ENCODE results near the gene IL17RC. TPM values are rescaled to one million over a fixed set of nuclear protein-coding genes. Genes with fewer than 3 reads are reported as not detected.
"Not testable (repeated sequence)": the region's sequence is repeated elsewhere in the genome, so short reads cannot be mapped to it uniquely, and the experiment has no call there.

Gene IL17RC
- total and polyA plus RNA-seq, 2 of the 8 experiments (the other 6 are each of a cell fraction or from before 2014, with no cell fraction given): 11.8 to 13.0 TPM

GRCh38 chr3:9895715-9896114, 21.2 kb upstream of the IL17RC start:
- ChIA-PET CTCF (ENCODE audit: partially characterized antibody) (interaction anchor here (0.8 kb wide), 1 partner anchor 10 kb away, joined by 3 read pairs; no protein-coding TSS in a partner anchor), POLR2A (ENCODE audit: partially characterized antibody) (interaction anchor here (1.0 to 1.3 kb wide), 3 partner anchors 11 to 56 kb away, joined by 3 to 5 read pairs (median 3); no protein-coding TSS in a partner anchor)
- not testable (repeated sequence) for H3K4me2 ChIP-seq (ENCODE audit: insufficient read depth in 1 of 2, low read depth in 2 of 2, low read length in 2 of 2); H3K9me3 ChIP-seq (ENCODE audit: insufficient read depth in 2 of 2, low read depth in 1 of 2, low read length in 1 of 2); H2BK15ac ChIP-seq (ENCODE audit: low read length); H3K56ac ChIP-seq (replicated peaks; ENCODE audit: insufficient read length, low read depth, low read length); H3K23ac ChIP-seq (ENCODE audit: insufficient read length); H4K5ac ChIP-seq (ENCODE audit: insufficient read length, low read depth, low read length); H3K79me1 ChIP-seq (ENCODE audit: low read depth, low read length); H2BK120ac ChIP-seq (replicated peaks; ENCODE audit: low read depth, low read length); H3K14ac ChIP-seq (ENCODE audit: insufficient read length); H4K20me1 ChIP-seq (replicated peaks in 1 of 2; ENCODE audit: control insufficient read depth in 1 of 2, insufficient read depth in 2 of 2, low read length in 2 of 2); H3K4me1 ChIP-seq (replicated peaks in 1 of 4; ENCODE audit: control insufficient read depth in 3 of 4, insufficient read depth in 4 of 4, low read length in 3 of 4); H4K91ac ChIP-seq (replicated peaks; ENCODE audit: insufficient read length, low read length); H3K9ac ChIP-seq (replicated peaks in 1 of 4; ENCODE audit: extremely low read depth in 1 of 4, low read depth in 3 of 4, low read length in 3 of 4); FAIRE-seq; H2BK20ac ChIP-seq (ENCODE audit: low read length); H4K8ac ChIP-seq (ENCODE audit: extremely low read depth, insufficient read depth, low read length); DNase-seq (ENCODE audit: low read depth in 1 of 2, low spot score in 2 of 2); H2AK5ac ChIP-seq (ENCODE audit: low read depth, low read length); H2BK12ac ChIP-seq (ENCODE audit: low read depth, low read length); H3K4ac ChIP-seq (replicated peaks; ENCODE audit: insufficient read length, low read depth, low read length); H3K27ac ChIP-seq (ENCODE audit: low read depth, low read length); H2BK5ac ChIP-seq (ENCODE audit: low read depth, low read length); H3K27me3 ChIP-seq (replicated peaks in 1 of 4; ENCODE audit: control insufficient read depth in 3 of 4, extremely low read depth in 1 of 4, insufficient read depth in 3 of 4, low read length in 3 of 4); H2AFZ ChIP-seq (ENCODE audit: low read length); H3K18ac ChIP-seq (ENCODE audit: extremely low read depth, low read length); H3K23me2 ChIP-seq (ENCODE audit: low read depth, low read length); H3K4me3 ChIP-seq (ENCODE audit: extremely low read depth in 1 of 4, insufficient read depth in 2 of 4, low read depth in 3 of 4, low read length in 4 of 4)
- 100% methylated on average over 3 of the region's 3 CpGs; no CpG with 5 or more reads in 1 of the 2 experiments for WGBS, 2 experiments (ENCODE audit: extremely low coverage in 1 of 2, insufficient coverage in 1 of 2, insufficient read length in 1 of 2, insufficient replicate concordance in 2 of 2, low coverage in 1 of 2, low lambda C conversion rate in 2 of 2, missing lambda C conversion rate in 1 of 2)
- Histone ChIP-seq H3K79me2 (ENCODE audit: control insufficient read depth in 1 of 2, insufficient read depth in 2 of 2, low read length in 2 of 2) (peaks cover 0 to 16% of the 10 kb centered on the region in 2 experiments; a peak in 2 of 4 replicates), H3K36me3 (ENCODE audit: control insufficient read depth in 2 of 4, insufficient read depth in 4 of 4, low read length in 3 of 4) (peaks cover 8 to 16% (median 13%) of the 10 kb centered on the region in 4 experiments; a peak in 7 of 8 replicates)
